SK-N-DZ (cell line): Measurements from ENCODE around the gene ATP2C2.
"Not testable (repeated sequence)": the region's sequence is repeated elsewhere in the genome, so short reads cannot be mapped to it uniquely, and the experiment has no call there.

ENCODE experiments used
- DNase-seq: peaks from one replicate; pipeline ENCODE4 v3.0.0-alpha.2; 2015; ENCODE audit warnings: low spot score

The ATP2C2 gene

GRCh38 chr16:84449156-84450140 is 81.1 kb downstream of the ATP2C2 start:
- no peak for DNase-seq

GRCh38 chr16:84450176-84450865 is 82.0 kb downstream of the ATP2C2 start:
- no peak for DNase-seq

DNA sequence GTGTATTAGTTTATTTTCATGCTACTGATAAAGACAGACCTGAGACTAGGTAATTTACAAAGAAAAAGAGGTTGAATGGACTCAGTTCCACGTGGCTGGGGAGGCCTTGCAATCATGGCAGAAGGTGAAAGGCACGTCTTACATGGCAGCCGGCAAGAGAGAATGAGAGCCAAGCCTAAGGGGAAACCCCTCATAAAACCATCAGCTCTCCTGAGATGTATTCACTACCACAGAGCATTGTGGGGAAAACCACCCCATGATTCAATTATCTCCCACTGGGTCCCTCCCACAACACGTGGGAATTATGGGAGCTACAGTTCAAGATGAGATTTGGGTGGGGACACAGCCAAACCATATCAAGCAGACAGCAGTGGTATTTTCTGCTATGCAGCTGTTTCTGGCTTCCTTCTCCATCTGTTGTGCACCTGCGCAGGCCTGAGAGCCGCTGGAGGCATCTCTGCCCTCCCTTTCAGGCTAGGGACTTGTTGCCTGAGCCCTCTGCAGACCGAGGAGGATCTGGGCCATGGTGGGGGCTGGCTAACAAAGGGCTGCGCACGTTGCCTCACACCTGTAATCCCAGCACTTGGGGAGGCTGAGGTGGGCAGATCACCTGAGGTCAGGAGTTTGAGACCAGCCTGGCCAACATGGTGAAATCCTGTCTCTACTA is 82.8 kb downstream of the ATP2C2 start:
- not testable (repeated sequence) for DNase-seq

- DNase-seq, result no peak
Measured at GRCh38 chr16:84451781-84452180, 83.4 kb downstream of the ATP2C2 start.

DNA sequence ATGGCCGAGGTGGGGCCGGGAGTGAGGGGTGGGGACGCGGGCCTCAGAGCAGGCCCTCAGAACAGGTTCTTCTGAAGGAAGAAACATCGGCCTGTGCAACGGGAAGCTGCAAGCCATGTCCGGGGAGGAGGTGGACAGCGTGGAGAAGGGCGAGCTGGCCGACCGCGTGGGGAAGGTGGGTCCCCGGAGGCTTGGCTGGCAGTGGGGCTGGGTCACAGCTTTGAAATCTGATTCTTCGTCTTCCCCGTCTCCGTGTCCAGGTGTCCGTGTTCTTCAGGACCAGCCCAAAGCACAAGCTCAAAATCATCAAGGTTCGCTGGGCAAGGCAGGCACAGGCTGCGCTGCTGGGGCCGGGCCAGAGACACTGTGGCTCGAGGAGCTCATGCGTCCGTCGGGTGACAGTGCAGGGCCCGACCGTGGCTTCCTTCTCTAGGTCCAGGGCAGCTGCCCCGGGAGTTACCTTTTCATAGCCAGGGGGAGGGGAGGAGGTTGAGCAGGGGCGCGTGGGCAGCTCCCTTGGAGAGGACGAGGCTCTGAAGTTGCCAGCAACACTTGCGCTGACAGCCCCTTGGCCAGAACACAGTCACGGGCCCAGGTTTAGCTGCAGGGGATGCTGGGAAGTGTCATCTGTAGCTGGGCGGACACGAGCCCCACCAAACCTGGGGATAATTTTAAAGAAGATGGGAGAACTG is 84.9 kb downstream of the ATP2C2 start:
- DNase-seq, result no peak

DNA sequence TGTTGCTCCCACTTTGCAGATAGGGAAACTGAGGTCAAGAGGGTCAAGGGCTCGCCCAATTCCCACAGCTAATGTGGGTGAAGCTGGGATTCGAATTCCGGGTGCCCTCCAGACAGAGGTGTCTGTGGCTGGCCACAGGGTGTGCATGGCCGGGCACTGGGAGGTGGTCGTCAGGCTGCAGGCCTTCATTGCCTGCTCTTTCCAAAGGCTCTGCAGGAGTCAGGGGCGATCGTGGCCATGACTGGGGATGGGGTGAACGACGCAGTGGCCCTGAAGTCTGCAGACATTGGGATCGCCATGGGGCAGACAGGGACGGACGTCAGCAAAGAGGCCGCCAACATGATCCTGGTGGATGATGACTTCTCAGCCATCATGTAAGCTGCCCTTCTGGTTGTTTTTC is 86.3 kb downstream of the ATP2C2 start:
- no peak for DNase-seq

GRCh38 chr16:84455031-84455430 is 86.7 kb downstream of the ATP2C2 start:
- DNase-seq, result no peak

- no peak for DNase-seq
Measured at GRCh38 chr16:84458606-84459532, 90.5 kb downstream of the ATP2C2 start.

GRCh38 chr16:84459533-84459894 is 91.2 kb downstream of the ATP2C2 start:
- no peak for DNase-seq

DNA sequence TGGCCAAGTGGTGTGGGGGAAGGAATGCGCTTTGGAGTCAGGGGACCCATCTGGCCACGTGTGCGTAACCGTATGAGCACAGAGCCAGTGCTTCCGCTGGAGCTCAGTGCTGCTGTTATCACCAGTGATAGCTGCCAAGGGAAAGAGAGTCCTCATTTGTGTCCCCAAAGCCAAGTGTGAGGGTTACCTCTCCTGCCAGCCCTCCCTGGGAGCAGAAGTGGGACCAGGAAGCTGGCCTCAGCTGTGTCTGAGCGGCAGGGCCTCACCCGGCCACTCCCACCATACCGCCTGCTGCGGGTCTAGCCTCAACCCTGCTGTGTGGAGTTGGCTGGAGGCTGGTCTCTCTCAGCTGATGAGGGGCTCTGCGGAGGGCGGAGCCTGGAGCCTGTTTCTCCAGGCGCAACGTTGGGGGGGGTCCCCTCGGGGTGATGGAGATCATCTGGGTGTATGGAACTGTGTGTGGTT is 91.6 kb downstream of the ATP2C2 start:
- DNase-seq, result no peak

GRCh38 chr16:84460406-84461028 is 92.2 kb downstream of the ATP2C2 start:
- DNase-seq, result no peak

DNA sequence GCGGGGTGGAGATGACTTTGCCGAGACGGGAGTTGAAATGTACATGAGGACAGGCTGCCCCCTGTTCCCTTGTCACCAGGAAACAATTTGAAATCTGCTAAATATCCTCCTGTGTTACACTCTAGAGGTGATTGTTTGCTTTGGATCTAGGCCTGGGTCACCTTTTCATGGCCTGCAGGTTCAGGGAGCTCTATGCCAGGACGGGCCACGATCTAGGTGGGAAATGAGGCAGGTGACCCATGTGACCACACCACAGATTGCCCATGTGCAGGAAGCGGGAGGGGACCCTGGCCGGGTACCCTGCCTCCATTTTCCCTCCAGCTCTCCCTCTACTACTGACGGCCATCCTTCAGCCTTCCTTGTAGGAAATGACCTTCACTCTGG is 92.7 kb downstream of the ATP2C2 start:
- DNase-seq, result no peak

DNA sequence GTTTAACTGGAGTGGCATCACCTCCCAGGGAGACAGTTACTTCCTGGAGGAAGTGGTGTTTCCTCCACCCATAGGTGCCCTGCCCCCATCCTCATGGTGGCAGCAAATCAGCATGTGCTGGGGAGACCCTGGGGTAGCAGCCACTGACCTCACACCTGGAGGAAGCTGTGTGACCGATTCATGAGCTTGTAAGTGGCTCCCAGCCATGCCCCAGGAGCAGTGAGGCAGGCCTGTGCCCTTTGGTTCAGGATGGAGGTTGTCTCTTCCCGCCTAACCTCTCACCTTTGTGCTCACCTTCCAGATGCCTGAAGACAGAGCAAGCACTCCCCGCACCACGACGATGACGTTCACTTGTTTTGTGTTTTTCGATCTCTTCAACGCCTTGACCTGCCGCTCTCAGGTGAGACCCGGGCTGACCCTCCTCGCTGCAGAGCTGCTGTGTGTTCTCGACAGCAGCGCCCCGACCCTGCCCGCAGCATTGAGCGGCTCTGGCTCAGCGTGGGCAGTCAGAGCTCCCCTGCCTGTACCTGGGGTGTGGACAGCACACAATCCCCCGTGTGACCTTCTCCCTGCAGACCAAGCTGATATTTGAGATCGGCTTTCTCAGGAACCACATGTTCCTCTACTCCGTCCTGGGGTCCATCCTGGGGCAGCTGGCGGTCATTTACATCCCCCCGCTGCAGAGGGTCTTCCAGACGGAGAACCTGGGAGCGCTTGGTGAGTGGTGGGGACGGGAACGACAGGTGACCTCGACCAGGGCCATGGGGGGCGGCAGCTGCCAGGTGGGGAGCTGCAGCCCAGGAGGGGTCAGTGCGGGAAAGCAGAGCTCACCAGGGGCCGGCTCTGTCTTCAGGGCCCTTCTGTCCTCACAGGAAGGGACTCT is 93.3 kb downstream of the ATP2C2 start:
- no peak for DNase-seq

GRCh38 chr16:84462296-84463210 is 94.2 kb downstream of the ATP2C2 start:
- no peak for DNase-seq

DNA sequence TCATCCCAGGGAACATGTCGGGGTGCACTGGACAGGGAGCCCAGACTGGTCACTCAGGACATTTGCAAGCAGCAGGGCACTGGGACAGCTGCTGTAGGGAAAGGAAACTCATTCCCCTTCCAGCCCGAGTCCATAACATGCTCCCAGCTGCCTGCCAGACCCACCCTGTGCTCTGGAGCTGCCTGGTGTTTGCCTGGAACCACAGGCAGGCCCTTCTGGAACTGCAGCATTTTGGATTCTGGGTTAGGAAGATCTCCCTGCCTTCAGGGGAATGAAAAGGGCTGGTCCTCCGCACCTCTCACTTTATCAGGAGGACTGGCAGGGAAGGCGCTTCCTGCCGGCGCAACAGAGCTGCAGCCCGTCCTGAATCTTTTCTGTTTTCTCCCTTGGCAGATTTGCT is 94.9 kb downstream of the ATP2C2 start:
- no peak for DNase-seq

- no peak for DNase-seq
Measured at GRCh38 chr16:84464116-84464515, 95.8 kb downstream of the ATP2C2 start.

GRCh38 chr16:84465154-84465553 is 96.8 kb downstream of the ATP2C2 start:
- no peak for DNase-seq

DNA sequence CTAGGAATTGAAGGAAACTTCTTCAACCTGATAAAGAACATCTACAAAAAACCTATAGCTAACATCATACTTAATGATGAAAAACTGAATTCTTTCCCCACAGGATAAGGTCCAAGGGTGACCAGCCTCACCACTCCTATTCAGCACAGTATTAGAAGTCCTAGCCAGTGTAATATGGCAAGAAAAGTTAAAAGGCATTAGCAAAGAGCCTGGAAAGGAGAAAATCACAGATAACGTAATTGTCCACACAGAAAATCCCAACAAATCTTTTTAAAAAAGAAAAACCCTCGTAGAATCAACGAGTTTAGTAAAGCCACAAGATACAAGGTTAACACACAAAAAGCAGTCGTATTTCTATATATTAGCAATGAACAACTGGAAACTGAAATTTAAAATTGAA is 98.4 kb downstream of the ATP2C2 start:
- no peak for DNase-seq
